ENCODE measurements around the gene ARHGAP32.
"Not testable (repeated sequence)": the region's sequence is repeated elsewhere in the genome, so short reads cannot be mapped to it uniquely, and the experiment has no call there.

ARHGAP32 gene

GRCh38 chr11:128933481-128934178 lies 258.5 kb downstream of the ARHGAP32 start:
- DNase-seq (ENCODE audit: low read depth in 2 of 2): no peak

GRCh38 chr11:128931668-128932067 lies 260.5 kb downstream of the ARHGAP32 start:
- no peak for DNase-seq (ENCODE audit: low read depth in 2 of 2)

DNA sequence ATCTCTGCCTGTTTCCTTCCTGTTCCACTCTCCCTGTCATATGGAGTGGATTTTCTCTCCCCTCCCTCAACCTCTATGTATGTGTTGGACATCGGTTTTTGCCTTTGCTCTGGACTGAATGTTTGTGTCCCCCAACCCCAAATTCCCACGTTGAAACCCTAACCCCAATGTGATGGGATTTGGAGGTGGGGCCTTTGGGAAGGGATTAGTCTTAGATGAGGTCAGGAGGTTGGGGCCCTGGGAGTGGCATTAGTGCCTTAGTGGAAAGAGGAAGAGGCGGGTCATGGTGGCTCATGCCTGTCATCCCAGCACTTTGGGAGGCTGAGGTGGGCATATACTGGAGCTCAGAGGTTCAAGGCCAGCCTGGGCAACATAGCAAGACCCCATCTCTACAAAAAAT lies 261.1 kb downstream of the ARHGAP32 start:
- no peak for DNase-seq (ENCODE audit: low read depth in 2 of 2)

- no peak for DNase-seq (ENCODE audit: low read depth in 2 of 2)
Observed at GRCh38 chr11:128929991-128930390, 262.1 kb downstream of the ARHGAP32 start.

- no peak for DNase-seq (ENCODE audit: low read depth in 2 of 2)
Observed at GRCh38 chr11:128929468-128929867, 262.7 kb downstream of the ARHGAP32 start.

DNA sequence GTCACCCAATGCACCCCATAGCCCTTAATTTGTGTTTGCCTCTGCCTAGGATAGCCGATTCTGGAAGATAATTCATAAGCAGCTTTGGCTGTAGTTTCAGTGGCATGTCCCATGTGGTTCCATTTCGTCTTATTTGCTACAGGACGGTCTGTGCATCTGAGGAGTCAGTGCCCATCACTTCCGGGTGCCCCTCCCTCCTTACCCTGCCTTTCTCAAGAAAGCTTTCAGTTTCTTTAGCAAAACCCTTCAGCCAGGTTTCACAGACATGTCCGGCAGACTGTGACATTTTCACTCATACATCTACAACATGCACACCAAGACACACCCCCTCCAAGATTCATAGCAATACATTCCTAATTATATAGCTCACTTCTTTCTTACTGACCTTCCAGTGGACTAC lies 263.7 kb downstream of the ARHGAP32 start:
- no peak for DNase-seq (ENCODE audit: low read depth in 2 of 2)

DNA sequence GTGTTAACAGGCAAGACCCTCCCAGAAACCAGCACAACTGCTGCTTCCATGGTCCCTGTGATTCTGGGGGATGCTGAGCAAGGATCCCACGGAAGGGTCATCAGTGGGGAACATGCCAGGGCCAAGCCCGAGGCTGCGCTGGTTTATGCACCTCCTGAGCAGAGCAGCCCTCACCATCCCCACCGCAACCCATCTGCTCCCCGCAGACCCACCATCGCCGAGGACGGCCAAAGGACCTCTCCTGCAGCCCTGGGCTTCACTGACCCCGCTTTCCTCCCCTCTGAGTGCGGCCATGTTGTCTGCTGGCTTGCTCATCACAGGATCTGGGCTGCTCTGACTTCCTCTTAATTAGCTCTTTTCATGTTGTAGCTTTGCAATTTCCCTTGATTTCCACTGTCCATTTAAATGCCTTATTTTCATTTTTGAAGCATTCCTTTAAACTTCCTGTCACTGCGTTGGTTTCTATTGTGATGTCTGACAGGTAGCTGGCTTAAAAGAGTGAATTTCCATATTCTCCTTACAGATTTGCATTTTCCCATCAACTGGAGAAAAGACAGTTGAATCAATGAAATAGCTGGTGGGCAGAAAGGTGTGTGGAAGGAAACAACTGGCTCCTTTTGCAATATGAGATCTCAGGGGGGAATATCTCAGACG lies 264.3 kb downstream of the ARHGAP32 start:
- no peak for DNase-seq (ENCODE audit: low read depth in 2 of 2)

- DNase-seq (ENCODE audit: low read depth in 2 of 2): no peak
Observed at GRCh38 chr11:128927108-128927461, 265.0 kb downstream of the ARHGAP32 start.

DNA sequence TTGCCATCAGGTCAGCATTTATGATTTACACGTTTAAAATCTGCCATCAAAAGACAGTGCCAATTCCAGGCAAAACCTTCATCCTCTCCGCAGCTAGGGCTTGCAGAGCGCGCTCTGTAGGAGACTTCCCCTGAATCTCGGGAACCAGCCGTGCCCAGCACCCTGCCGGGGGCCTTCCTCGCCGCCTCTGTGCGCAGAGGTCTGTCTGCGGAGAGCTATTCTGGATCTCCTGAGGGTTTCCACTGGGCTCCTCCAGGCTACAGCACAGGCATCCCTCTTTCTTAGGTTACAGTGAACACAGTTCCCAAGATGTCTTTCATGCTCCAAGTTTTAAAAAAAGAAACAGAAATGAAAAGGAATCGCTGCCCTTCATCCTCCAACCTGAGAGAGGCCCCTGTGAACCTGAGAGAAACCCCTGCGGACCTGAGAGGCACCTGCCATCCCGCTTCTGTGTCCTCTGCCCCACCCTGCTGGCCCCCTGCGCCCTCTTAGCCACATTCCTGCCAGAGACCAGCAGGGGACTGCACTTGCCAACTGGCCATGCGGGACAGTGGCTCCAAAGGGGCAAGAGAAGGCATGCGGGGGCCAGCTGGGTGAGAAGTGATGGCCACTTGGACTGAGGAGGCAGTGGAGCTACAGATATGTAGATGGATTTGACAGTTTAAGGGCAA lies 265.6 kb downstream of the ARHGAP32 start:
- no peak for DNase-seq (ENCODE audit: low read depth in 2 of 2)

- no peak for DNase-seq (ENCODE audit: low read depth in 2 of 2)
Observed at GRCh38 chr11:128926000-128926399, 266.1 kb downstream of the ARHGAP32 start.

GRCh38 chr11:128925250-128925600 lies 266.9 kb downstream of the ARHGAP32 start:
- no peak for DNase-seq (ENCODE audit: low read depth in 2 of 2)

- no peak for DNase-seq (ENCODE audit: low read depth in 2 of 2)
Observed at GRCh38 chr11:128924510-128925249, 267.4 kb downstream of the ARHGAP32 start.

- DNase-seq (ENCODE audit: low read depth in 2 of 2): no peak
Observed at GRCh38 chr11:128924104-128924503, 268.0 kb downstream of the ARHGAP32 start.

DNA sequence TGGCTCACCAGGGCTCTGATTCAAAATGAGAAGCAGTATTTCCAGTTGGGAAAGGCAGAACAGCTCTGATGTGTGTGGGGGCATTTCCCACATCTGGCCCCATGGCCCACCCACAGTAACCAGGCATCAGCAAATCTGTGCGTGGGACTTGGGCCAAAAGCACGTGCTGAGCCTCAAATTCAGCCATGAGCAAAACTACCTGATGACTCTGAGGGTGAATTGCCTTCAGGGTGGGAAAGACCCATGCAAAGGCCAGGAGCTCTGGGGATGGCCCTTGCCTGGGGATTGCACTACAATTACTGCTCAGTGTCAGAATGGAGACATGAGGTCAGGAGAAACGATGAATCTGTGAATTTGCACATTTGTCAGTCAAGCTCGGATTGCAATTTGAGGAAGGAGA lies 270.3 kb downstream of the ARHGAP32 start:
- DNase-seq (ENCODE audit: low read depth in 2 of 2): no peak

- DNase-seq (ENCODE audit: low read depth in 2 of 2): no peak
Observed at GRCh38 chr11:128920666-128921065, 271.5 kb downstream of the ARHGAP32 start.

DNA sequence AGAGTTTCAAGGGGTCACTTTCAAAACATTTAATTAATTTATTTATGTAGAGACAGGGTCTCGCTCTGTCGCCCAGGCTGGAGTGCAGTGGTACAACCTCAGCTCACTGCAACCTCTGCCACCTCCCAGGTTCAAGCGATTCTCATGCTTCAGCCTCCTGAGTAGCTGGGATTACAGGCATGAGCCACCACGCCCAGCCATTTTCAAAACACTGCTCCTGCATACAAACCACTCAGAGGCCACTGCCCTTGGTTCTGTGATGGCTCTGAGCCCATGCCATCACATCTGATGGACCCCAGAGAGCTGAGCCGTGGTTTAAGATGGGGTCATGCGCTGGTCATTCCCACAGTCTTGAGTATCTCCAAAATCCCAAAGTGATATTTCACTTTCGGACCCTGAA lies 272.5 kb downstream of the ARHGAP32 start:
- not testable (repeated sequence) for DNase-seq (ENCODE audit: low read depth in 2 of 2)

DNA sequence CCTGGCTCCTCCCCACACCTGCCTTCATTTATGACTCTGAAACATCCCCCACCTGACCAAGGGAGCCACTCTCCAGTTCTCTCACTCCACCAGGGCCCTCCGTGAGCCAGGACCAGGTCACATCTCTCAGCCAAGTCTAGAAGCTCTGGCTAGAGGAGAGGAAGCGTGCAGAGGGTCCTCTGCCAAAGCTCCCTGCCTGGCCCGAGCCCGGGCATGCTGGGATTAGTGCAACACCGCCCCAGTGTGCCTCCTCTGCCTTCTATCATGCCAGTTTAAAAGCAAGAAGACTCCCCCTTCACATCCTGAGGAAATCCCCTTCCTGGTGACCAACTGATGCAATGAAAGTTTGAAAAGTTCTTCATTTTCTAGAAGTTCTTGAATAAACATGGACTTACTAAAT lies 272.9 kb downstream of the ARHGAP32 start:
- DNase-seq (ENCODE audit: low read depth in 2 of 2): no peak

DNA sequence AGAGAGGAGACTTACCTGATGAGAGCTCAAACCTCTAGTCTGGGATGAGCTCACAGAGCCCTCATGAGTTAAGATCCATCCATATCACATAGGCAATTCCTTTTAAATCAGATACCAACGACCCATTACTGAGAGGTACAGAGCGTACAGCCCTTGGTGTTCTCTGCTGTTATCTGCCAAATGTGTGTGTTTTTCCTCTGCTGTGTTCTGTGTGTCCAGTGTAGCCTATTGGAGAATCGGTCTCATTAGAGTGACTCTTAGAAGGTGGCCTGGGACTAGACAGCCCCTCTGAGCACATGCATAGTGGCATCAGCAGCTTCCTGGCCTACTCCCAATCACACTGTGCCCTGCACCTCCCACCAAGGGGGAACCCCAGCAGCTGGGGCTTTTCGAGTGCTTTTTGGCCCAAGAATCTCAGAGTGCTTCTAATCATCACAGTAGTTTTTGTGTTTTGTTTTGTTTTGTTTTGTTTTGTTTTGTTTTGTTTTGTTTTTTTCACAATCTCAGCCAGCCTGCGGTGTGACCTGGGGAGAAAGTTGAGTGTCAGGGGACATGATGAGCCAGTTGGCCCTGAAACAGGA lies 274.9 kb downstream of the ARHGAP32 start:
- no peak for DNase-seq (ENCODE audit: low read depth in 2 of 2)

- no peak for DNase-seq (ENCODE audit: low read depth in 2 of 2)
Observed at GRCh38 chr11:128916681-128917080, 275.4 kb downstream of the ARHGAP32 start.

GRCh38 chr11:128916037-128916572 lies 276.0 kb downstream of the ARHGAP32 start:
- DNase-seq (ENCODE audit: low read depth in 2 of 2): no peak

GRCh38 chr11:128915149-128915521 lies 277.0 kb downstream of the ARHGAP32 start:
- no peak for DNase-seq (ENCODE audit: low read depth in 2 of 2)
